ENCODE measurements around the gene PINK1. TPM values are rescaled to one million over a fixed set of nuclear protein-coding genes. Genes with fewer than 3 reads are reported as not detected.

PINK1 gene
- total and polyA plus RNA-seq, 2 of the 13 experiments (the other 11 are each of a cell fraction or from before 2014, with no cell fraction given) = 15.3 to 16.1 TPM

DNA sequence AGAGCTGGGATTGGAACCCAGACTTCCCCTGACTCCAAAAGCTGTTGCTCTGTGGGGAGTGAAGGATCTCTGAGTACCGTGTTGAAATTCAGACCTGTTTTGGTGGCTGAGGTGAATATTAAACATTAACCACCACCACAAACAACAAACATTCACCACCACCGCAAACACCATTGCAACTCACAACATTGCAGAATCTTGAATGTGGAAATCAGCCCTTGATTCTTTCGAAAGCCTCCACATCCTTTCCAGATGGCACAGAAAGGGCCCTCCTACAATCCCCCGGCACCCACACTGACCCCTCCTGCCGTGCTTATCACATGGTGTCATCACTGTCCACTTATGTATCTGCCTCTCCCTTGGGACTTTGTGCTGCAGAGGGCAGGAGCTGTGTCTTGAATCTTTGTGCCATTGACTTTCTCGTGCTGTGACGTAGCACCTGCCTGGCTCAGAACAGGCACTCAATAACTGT is 42.9 kb upstream of the PINK1 start (continued):
- TF ChIP-seq SYNCRIP (IDR thresholded peaks at IDR 0.05; ENCODE audit: insufficient read depth, low read depth, low read length) (no peak), ZNF674 (CRISPR knock-in tag; IDR thresholded peaks at IDR 0.05; ENCODE audit: low read depth) (no peak), SATB2 (CRISPR knock-in tag; IDR thresholded peaks at IDR 0.05) (no peak), ZNF746 (CRISPR knock-in tag; IDR thresholded peaks at IDR 0.05) (no peak; the same call in 1 of the 2 replicates), HES4 (CRISPR knock-in tag; IDR thresholded peaks at IDR 0.05; ENCODE audit: borderline replicate concordance) (no peak), TRIM24 (CRISPR knock-in tag; IDR thresholded peaks at IDR 0.05) (no peak), HMGA1 (CRISPR knock-in tag; conservative IDR thresholded peaks at IDR 0.05) (no peak), ZNF644 (CRISPR knock-in tag; IDR thresholded peaks at IDR 0.05; ENCODE audit: low read depth) (no peak), ETV5 (CRISPR knock-in tag; IDR thresholded peaks at IDR 0.05; ENCODE audit: borderline replicate concordance) (no peak), ZNF225 (CRISPR knock-in tag; IDR thresholded peaks at IDR 0.05) (no peak), GTF3A (CRISPR knock-in tag; conservative IDR thresholded peaks at IDR 0.05) (no peak), ZNF557 (CRISPR knock-in tag; IDR thresholded peaks at IDR 0.05) (no peak), ZNF552 (CRISPR knock-in tag; IDR thresholded peaks at IDR 0.05; ENCODE audit: borderline replicate concordance) (no peak), DPF2 (CRISPR knock-in tag; IDR thresholded peaks at IDR 0.05; ENCODE audit: borderline replicate concordance, low read depth) (no peak)
- TF ChIP-seq, protein P1, sequence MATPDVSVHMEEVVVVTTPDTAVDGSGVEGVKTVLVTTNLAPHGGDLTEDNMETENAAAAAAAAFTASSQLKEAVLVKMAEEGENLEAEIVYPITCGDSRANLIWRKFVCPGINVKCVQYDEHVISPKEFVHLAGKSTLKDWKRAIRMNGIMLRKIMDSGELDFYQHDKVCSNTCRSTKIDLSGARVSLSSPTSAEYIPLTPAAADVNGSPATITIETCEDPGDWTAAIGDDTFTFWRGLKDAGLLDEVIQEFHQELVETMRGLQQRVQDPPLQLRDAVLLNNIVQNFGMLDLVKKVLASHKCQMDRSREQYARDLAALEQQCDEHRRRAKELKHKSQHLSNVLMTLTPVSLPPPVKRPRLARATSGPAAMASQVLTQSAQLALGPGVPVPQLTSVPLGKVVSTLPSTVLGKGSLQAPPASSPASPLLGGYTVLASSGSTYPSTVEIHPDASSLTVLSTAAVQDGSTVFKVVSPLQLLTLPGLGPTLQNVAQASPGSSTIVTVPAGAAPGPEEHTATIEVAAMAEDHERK (CRISPR knock-in tag; IDR thresholded peaks at IDR 0.05; ENCODE audit: low read depth) = no peak
- TF ChIP-seq, protein P2, sequence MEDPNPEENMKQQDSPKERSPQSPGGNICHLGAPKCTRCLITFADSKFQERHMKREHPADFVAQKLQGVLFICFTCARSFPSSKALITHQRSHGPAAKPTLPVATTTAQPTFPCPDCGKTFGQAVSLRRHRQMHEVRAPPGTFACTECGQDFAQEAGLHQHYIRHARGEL (CRISPR knock-in tag; IDR thresholded peaks at IDR 0.05) = no peak
- TF ChIP-seq, protein P3, sequence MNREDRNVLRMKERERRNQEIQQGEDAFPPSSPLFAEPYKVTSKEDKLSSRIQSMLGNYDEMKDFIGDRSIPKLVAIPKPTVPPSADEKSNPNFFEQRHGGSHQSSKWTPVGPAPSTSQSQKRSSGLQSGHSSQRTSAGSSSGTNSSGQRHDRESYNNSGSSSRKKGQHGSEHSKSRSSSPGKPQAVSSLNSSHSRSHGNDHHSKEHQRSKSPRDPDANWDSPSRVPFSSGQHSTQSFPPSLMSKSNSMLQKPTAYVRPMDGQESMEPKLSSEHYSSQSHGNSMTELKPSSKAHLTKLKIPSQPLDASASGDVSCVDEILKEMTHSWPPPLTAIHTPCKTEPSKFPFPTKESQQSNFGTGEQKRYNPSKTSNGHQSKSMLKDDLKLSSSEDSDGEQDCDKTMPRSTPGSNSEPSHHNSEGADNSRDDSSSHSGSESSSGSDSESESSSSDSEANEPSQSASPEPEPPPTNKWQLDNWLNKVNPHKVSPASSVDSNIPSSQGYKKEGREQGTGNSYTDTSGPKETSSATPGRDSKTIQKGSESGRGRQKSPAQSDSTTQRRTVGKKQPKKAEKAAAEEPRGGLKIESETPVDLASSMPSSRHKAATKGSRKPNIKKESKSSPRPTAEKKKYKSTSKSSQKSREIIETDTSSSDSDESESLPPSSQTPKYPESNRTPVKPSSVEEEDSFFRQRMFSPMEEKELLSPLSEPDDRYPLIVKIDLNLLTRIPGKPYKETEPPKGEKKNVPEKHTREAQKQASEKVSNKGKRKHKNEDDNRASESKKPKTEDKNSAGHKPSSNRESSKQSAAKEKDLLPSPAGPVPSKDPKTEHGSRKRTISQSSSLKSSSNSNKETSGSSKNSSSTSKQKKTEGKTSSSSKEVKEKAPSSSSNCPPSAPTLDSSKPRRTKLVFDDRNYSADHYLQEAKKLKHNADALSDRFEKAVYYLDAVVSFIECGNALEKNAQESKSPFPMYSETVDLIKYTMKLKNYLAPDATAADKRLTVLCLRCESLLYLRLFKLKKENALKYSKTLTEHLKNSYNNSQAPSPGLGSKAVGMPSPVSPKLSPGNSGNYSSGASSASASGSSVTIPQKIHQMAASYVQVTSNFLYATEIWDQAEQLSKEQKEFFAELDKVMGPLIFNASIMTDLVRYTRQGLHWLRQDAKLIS (CRISPR knock-in tag; IDR thresholded peaks at IDR 0.05) = no peak
- TF ChIP-seq, protein P4, sequence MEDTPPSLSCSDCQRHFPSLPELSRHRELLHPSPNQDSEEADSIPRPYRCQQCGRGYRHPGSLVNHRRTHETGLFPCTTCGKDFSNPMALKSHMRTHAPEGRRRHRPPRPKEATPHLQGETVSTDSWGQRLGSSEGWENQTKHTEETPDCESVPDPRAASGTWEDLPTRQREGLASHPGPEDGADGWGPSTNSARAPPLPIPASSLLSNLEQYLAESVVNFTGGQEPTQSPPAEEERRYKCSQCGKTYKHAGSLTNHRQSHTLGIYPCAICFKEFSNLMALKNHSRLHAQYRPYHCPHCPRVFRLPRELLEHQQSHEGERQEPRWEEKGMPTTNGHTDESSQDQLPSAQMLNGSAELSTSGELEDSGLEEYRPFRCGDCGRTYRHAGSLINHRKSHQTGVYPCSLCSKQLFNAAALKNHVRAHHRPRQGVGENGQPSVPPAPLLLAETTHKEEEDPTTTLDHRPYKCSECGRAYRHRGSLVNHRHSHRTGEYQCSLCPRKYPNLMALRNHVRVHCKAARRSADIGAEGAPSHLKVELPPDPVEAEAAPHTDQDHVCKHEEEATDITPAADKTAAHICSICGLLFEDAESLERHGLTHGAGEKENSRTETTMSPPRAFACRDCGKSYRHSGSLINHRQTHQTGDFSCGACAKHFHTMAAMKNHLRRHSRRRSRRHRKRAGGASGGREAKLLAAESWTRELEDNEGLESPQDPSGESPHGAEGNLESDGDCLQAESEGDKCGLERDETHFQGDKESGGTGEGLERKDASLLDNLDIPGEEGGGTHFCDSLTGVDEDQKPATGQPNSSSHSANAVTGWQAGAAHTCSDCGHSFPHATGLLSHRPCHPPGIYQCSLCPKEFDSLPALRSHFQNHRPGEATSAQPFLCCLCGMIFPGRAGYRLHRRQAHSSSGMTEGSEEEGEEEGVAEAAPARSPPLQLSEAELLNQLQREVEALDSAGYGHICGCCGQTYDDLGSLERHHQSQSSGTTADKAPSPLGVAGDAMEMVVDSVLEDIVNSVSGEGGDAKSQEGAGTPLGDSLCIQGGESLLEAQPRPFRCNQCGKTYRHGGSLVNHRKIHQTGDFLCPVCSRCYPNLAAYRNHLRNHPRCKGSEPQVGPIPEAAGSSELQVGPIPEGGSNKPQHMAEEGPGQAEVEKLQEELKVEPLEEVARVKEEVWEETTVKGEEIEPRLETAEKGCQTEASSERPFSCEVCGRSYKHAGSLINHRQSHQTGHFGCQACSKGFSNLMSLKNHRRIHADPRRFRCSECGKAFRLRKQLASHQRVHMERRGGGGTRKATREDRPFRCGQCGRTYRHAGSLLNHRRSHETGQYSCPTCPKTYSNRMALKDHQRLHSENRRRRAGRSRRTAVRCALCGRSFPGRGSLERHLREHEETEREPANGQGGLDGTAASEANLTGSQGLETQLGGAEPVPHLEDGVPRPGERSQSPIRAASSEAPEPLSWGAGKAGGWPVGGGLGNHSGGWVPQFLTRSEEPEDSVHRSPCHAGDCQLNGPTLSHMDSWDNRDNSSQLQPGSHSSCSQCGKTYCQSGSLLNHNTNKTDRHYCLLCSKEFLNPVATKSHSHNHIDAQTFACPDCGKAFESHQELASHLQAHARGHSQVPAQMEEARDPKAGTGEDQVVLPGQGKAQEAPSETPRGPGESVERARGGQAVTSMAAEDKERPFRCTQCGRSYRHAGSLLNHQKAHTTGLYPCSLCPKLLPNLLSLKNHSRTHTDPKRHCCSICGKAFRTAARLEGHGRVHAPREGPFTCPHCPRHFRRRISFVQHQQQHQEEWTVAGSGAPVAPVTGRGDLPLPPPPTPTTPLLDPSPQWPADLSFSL (CRISPR knock-in tag; IDR thresholded peaks at IDR 0.05) = no peak
- TF ChIP-seq, protein P5, sequence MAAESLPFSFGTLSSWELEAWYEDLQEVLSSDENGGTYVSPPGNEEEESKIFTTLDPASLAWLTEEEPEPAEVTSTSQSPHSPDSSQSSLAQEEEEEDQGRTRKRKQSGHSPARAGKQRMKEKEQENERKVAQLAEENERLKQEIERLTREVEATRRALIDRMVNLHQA (CRISPR knock-in tag; IDR thresholded peaks at IDR 0.05) = no peak

Data from HepG2 (cell line).